Measurements from ENCODE around the gene SUV39H1.
"Not testable (repeated sequence)": the region's sequence is repeated elsewhere in the genome, so short reads cannot be mapped to it uniquely, and the experiment has no call there.

Gene SUV39H1, protein sequence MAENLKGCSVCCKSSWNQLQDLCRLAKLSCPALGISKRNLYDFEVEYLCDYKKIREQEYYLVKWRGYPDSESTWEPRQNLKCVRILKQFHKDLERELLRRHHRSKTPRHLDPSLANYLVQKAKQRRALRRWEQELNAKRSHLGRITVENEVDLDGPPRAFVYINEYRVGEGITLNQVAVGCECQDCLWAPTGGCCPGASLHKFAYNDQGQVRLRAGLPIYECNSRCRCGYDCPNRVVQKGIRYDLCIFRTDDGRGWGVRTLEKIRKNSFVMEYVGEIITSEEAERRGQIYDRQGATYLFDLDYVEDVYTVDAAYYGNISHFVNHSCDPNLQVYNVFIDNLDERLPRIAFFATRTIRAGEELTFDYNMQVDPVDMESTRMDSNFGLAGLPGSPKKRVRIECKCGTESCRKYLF

DNA sequence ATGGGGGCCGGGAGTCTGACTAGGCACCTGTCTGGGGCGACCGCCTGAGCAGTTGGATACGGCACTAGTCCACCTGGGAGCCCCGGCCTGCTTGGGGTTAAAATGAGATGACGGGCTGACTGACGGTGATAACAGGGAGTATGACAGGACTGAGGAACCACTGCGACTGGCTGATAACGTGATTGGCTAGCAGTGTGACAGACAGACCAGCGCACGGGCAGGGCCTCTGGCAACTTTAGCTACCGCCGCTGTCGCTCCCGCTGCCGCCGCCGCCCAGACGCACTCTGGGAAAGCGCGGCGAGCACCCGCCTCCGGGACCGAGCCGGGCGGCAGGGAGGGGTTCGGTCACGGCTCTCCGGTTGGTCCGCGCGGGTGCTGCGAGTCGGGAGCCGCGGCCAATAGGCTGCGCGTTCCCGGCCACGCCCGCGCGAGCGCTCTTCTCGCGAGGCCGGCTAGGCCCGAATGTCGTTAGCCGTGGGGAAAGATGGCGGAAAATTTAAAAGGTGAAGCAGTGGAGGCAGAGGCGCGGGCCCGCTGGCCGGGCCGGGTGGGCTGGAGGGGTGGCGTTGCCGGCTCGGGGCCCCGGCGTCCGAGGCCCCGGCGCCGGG lies at the start of gene SUV39H1:
TSS of gene SUV39H1 (plus strand) at position 434 of the 608 bp plus-strand sequence. CDS start at position 485, 51 bp downstream.
- peak; percentile 30 to 78 for DNase-seq

DNA sequence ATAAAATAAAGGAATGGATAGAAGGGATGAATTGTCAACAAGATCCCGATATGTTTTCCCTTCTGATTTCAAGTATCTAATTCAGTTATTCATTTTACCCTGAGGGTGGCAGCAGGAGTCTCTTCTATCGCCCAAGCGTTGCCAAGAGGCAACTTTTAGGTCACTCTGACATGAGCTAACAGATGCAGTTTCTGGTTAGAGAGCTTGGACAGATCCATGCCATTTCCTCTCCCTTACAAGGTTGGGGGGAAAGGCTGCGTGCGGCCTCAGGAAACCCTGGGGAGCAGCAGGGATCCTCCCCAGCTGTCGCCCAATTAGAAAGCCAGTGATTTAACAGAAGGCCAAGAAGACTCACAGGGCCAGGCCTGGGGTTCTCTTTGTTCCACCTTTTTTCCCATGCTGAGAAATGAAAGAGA lies 48.2 kb upstream of the SUV39H1 start:
- DNase-seq, result no peak

- no peak for DNase-seq
Observed at GRCh38 chrX:48649102-48649501, 47.4 kb upstream of the SUV39H1 start.

- not testable (repeated sequence) for DNase-seq
Observed at GRCh38 chrX:48652055-48652579, 44.4 kb upstream of the SUV39H1 start.

- not testable (repeated sequence) for DNase-seq
Observed at GRCh38 chrX:48654746-48655145, 41.8 kb upstream of the SUV39H1 start.

GRCh38 chrX:48659686-48660085 lies 36.8 kb upstream of the SUV39H1 start:
- not testable (repeated sequence) for DNase-seq

DNA sequence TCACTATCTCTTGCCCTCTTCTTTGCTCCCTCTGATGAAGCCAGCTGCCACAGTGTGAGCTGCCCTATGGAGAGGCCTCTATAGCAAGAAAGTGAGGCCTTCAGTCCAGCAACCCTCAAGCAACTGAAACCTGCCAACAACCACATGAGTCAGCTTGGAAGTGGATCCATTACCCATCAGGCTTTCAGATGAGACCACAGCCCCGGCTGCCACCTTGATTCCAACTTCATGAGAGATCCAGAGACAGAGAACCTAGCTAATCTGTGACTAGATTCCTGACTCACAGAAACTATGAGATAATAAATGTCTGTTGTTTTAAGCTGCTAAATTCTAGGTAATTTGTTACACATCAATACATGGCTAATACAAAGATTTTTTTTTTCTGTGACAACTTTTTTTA lies 33.3 kb upstream of the SUV39H1 start:
- DNase-seq, result no peak

- no peak for DNase-seq
Observed at GRCh38 chrX:48664156-48664555, 32.4 kb upstream of the SUV39H1 start.

DNA sequence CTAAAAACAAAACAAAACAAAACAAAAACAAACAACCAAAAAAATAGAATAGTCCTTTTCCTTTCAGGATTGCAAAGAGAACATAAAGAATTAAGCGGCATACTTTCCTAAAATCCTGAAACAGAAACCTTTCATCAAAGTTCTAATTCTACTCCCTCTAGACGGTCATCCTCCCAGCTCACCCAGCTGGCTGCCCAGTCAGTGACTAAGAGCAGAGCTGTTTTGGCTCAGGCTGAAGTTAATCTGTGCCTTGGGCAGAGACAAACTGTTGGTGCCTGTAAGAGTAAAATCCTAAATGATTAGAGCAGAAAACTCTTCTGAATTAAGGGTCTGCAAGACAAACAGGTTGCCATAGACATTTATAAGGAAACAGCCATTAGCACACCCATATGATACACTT lies 30.5 kb upstream of the SUV39H1 start:
- no peak for DNase-seq

- no peak for DNase-seq
Observed at GRCh38 chrX:48666649-48667048, 29.9 kb upstream of the SUV39H1 start.

- DNase-seq, result no peak
Observed at GRCh38 chrX:48667509-48667908, 29.0 kb upstream of the SUV39H1 start.

GRCh38 chrX:48668187-48668586 lies 28.3 kb upstream of the SUV39H1 start:
- not testable (repeated sequence) for DNase-seq

DNA sequence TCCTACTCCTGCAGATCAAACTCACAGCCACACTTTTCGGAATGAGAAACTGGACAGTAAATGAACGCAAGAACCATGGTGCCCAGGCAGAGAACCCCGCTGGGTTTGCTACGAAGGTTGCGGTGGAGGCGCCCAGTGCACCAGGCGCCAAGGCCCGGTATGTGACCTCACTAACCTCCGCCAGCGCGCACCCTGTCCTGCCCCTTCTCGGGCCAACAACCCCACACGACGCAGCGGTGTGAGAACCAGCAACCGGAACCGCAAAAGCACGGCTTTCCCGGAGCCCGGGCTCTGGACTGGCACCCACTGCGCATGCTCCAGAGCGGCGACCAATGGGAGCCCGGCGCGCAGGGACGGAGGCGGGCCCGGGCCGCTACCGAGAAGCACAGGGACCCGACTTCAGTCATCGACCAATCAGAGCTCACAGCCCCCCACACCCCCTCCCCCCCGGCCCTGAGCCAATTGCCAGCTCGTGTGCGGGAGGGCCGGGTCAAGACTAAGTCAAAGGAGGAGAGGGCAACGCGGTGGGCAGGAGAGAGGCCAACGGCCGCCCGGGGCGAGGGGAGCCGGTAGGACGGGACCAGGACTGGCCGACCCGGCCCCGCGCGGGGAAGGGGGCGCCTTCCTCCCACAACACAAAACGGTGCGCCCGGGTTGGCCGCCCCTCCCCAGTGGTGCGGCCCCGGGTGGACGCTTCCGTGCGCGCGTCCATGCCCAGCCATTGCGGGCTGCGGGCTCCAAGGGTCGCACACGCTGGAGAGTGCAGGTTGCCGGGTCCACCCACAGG lies 20.2 kb upstream of the SUV39H1 start:
- peak; percentile 72 for DNase-seq

- DNase-seq, result no peak
Observed at GRCh38 chrX:48676893-48677270, 19.7 kb upstream of the SUV39H1 start.

DNA sequence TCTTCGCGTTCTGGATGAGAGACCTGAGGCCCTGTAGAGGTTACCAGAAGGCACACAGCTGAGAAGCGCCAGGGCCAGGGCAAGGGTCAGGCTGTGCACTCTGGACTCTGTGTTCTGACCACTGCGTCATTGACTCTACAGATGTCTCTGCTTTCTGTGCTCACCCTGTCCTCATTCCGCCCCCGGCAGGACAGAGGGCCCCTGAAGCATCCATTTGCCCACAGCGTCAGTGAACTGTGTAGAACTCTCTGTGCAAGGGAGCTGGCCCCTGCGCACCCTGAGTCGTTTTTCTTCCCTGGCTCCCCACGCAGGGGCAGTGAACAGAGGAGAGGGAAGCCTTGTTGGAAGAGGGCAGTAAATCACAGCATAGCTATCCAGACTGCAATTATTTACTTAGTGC lies 19.0 kb upstream of the SUV39H1 start:
- DNase-seq, result no peak

GRCh38 chrX:48680467-48680866 lies 16.1 kb upstream of the SUV39H1 start:
- DNase-seq, result not testable (repeated sequence)

DNA sequence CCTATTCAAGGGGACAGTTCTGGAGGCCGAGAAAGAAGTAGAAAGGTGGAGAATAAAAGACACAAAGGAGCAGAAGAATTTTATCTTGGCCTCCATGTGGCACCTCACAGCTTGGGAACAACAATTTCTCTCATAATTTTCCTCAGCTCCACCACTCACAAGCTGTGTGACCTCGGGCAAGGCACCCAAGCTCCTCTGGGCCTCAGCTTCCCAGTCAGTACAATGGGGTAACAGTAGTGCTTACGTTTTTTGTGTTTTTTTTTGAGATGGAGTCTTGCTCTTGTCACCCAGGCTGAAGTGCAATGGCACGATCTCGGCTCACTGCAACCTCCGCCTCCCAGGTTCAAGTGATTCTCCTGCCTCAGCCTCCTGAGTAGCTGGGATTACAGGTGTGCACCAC lies 15.6 kb upstream of the SUV39H1 start:
- not testable (repeated sequence) for DNase-seq

- no peak for DNase-seq
Observed at GRCh38 chrX:48681539-48682183, 14.9 kb upstream of the SUV39H1 start.

DNA sequence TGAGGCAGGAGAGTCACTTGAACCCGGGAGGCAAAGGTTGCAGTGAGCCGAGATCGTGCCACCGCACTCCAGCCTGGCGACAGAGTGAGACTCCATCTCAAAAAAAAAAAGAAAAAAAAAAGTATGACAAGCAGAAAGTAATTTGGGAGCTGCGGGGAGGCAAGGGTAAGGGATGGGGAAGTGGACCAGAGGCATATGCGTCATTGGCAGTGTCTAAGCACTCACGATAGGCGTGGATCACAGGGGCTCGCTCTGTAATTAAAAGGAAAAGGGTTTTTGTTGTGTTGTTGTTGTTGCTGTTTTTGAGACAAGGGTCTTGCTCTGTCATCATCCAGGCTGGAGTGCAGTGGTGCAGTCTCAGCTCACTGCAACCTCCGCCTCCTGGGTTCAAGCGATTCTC lies 13.7 kb upstream of the SUV39H1 start:
- not testable (repeated sequence) for DNase-seq

DNA sequence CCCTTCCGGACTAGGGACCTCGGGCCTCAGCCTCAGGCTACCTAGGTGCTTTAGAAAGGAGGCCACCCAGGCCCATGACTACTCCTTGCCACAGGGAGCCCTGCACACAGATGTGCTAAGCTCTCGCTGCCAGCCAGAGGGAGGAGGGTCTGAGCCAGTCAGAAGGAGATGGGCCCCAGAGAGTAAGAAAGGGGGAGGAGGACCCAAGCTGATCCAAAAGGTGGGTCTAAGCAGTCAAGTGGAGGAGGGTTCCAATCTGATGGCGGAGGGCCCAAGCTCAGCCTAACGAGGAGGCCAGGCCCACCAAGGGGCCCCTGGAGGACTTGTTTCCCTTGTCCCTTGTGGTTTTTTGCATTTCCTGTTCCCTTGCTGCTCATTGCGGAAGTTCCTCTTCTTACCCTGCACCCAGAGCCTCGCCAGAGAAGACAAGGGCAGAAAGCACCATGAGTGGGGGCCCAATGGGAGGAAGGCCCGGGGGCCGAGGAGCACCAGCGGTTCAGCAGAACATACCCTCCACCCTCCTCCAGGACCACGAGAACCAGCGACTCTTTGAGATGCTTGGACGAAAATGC lies 13.0 kb upstream of the SUV39H1 start, which contains the start of gene WAS:
TSS of gene WAS (plus strand) at position 389 of the 572 bp plus-strand sequence. CDS start at position 444, 55 bp downstream.
- DNase-seq, result no peak

GRCh38 chrX:48684134-48684533 lies 12.4 kb upstream of the SUV39H1 start:
- no peak for DNase-seq

DNA sequence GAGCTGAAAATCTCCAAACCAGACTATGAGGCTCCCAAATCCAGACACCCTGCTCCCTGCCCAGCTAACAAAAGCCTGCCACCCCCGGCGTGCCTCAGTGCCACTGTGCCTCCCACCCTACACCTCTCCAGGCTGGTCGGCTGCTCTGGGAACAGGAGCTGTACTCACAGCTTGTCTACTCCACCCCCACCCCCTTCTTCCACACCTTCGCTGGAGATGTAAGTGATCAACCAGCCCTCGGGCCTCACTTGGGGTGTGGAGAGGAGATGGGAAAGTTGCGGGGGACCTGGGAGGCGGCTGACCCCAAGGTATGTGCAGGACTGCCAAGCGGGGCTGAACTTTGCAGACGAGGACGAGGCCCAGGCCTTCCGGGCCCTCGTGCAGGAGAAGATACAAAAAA lies 11.1 kb upstream of the SUV39H1 start:
- no peak for DNase-seq

All from NCI-H187 (cell line).